H54 (cell line): ENCODE measurements around the gene DUSP11.
A peak's percentile ranks its signal among the peaks of the same experiment; 100 is the strongest.
"Not testable (repeated sequence)": the region's sequence is repeated elsewhere in the genome, so short reads cannot be mapped to it uniquely, and the experiment has no call there.

Experiments
- DNase-seq: peaks from one replicate; pipeline ENCODE4 v3.0.0; 2011; ENCODE audit warnings: low spot score, mixed read lengths; ENCODE audit not compliant: insufficient read length
- FAIRE-seq: peaks from 3 replicates; lab custom pipeline; 2011; peaks lifted over from hg19 to GRCh38; lab: Jason Lieb, UNC
- POLR2A ChIP-seq: IDR thresholded peaks from 2 replicates; pipeline ENCODE4 v1.6.1; 2011; ENCODE audit warnings: low read depth, mild to moderate bottlenecking, low read length

The DUSP11 gene

GRCh38 chr2:73759285-73759764 lies 20.6 kb downstream of the DUSP11 start:
- TF ChIP-seq POLR2A: no peak
- no peak for DNase-seq
- no peak for FAIRE-seq

- not testable (repeated sequence) for DNase-seq, FAIRE-seq
Observed at GRCh38 chr2:73754332-73754731, 25.6 kb downstream of the DUSP11 start.

DNA sequence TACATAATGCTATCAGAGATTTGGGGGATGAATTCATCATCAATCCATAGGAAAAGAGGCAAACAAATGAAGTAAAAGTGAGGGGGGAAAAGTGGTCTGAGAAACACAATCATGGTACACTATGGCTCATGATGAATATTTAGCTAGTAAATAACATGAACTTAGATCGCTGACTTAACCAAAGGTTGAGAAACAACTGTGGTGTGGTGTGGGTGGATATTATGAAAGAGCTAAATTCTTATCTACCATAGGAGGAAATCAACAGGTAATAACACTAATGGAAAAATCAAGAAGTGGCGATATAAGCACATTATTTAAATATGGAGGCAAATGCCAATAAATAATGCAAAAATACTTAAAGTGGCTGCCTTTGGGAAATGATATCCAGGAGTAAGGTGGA lies 30.6 kb downstream of the DUSP11 start:
- no peak for TF ChIP-seq POLR2A
- FAIRE-seq (no peak), DNase-seq (no peak)

GRCh38 chr2:73746877-73747208 lies 33.1 kb downstream of the DUSP11 start:
- TF ChIP-seq POLR2A: no peak
- no peak for DNase-seq
- FAIRE-seq: no peak

DNA sequence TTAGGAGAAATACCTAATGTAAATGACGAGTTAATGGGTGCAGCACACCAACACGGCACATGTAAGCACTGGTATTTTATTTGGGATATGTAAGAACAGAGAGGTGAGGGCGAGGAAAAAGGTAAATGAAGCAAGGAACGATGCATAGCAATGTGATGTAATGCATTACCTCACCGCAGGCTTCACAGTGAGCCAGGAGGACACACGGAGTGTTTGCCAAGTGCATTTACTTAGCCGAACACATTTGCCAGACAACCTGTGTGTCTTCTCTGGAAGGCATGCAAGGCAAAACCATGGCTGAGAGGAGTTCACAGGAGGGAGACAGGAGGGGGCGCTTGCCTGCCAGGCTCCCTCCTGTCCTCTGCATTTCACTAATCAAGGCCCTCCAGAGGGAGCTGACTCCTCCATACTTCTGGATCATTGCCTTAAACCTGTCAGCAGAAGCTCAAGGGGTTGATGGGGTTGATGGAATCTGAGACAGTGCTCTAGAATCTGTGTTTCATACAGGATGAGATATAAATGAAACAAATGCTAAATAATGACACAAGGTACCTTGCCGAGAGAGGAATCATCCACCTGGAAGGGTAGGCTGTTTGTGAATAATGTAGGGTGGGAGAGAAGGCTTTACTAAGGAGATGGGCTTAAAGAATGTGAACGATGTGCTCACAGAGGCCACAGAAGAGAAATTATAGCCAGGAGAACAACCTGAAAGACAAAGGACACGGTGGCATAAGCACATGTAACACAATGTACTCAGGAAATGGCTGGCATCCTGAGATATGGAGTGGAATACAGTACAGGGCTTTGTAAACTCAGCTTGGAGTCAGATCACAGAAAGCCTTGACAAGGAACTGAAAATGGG lies 33.7 kb downstream of the DUSP11 start:
- no peak for DNase-seq
- no peak for FAIRE-seq
- TF ChIP-seq POLR2A: no peak

- DNase-seq (no peak), FAIRE-seq (no peak)
- TF ChIP-seq POLR2A: no peak
Observed at GRCh38 chr2:73740767-73741166, 39.1 kb downstream of the DUSP11 start.

DNA sequence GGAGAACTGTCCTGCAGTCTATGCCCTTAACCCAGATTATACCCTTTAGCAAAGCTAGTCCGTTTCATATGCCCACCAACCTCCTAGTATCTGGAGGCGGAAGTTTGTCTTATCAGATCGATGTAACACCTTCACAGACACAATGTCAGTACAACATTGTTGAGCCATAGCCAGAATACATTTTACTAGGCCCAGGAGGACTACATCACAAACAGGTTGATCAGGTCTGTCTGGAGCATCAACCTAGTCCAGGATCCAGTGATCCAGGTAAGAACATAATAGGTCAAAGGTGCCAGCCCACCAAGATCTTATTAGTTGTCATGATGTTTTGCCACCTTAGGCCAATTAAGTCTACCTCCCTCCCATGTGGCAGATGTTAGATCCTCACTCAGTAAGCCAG lies 40.8 kb downstream of the DUSP11 start:
- no peak for TF ChIP-seq POLR2A
- FAIRE-seq (no peak), DNase-seq (no peak)

- TF ChIP-seq POLR2A: peak; percentile 44; the same call in 1 of the 2 replicates
- FAIRE-seq (peak; percentile 78), DNase-seq (peak; percentile 96)
Observed at GRCh38 chr2:73736855-73737779, 42.8 kb downstream of the DUSP11 start, which contains the start of gene TPRKB. TPRKB (minus strand) TSS chr2:73737345; CDS start chr2:73734569, 2,776 bp downstream.

DNA sequence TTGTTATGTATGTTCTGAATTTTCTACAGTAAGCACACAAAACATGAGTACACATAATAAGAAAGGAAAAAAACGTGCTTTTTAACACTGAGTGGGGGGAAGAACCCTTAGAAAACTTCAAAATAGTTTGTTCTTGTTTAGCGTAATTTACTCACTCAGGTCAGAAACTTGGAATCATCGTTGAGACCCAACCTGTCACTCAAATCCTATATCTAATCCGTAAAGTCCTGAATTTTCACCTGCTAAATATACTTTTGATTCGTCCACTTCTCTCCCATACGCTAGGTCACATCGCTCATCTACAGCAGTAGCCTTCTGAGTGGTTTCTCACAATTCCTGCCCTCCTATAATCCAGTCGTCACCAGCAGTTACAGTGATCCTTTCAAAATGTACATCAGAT lies 43.5 kb downstream of the DUSP11 start:
- no peak for DNase-seq
- TF ChIP-seq POLR2A: no peak
- FAIRE-seq: no peak

- FAIRE-seq (no peak), DNase-seq (no peak)
- no peak for TF ChIP-seq POLR2A
Observed at GRCh38 chr2:73730810-73731209, 49.1 kb downstream of the DUSP11 start.

GRCh38 chr2:73728711-73729110 lies 51.2 kb downstream of the DUSP11 start:
- FAIRE-seq (no peak), DNase-seq (no peak)
- TF ChIP-seq POLR2A: no peak

DNA sequence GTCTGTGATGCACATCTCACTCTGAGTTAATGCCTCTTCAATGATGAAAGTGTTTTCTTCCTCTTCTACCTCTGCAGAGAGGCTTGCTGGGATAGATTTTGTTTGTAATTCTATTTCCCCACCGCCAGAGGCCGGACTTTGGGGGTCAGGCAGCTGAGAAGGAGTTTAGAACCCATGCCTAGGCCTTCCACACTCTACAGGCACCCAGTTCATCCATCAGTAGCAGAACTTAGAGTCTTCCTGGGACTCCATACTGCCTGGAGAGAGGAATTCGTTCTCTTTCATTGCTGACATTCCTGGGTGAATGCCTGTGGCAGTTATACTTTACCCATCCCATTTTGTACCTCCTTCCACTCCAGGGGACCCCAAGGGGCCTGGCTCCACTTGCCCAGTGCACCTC lies 51.9 kb downstream of the DUSP11 start:
- no peak for FAIRE-seq
- DNase-seq: no peak

DNA sequence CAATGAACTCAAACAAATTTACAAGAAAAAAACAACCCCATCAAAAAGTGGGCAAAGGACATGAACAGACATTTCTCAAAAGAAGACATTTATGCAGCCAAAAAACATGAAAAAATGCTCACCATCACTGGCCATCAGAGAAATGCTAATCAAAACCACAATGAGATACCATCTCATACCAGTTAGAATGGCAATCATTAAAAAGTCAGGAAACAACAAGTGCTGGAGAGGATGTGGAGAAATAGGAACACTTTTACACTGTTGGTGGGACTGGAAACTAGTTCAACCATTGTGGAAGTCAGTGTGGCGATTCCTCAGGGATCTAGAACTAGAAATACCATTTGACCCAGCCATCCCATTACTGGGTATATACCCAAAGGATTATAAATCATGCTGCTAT lies 53.2 kb downstream of the DUSP11 start:
- not testable (repeated sequence) for FAIRE-seq, DNase-seq

More for the DNA sequence above, 51.9 kb downstream of the DUSP11 start:
- TF ChIP-seq POLR2A: no peak
